NK-92 (cell line): ENCODE measurements around the gene MYO5B.

Source experiments
- DNase-seq: peaks from one replicate; lab custom pipeline; 2025; ENCODE audit not compliant: unreplicated experiment; lab: John Stamatoyannopoulos, UW

The MYO5B gene

GRCh38 chr18:50154420-50154819 lies 40.5 kb downstream of the MYO5B start:
- no peak for DNase-seq

- DNase-seq, result no peak
Observed at GRCh38 chr18:50152900-50153299, 42.0 kb downstream of the MYO5B start.

DNA sequence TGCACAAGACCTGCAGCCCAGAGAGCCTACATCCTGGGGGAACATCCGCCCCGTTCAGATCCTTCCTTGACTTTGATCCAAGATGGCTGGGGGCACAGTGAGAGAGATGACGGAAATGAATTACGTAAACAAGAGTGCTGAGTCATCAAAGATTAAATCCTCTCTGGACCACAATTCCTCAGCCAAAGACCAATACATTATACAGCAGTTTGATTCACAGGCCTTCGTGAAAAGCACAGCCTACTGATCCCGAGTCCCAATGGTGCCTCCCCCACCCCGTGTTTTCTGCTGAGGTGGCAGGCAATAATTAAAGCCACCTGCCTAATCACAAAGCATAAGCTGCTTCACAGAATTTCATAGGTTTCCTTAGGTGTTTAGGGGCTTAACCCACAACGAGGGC lies 43.0 kb downstream of the MYO5B start:
- DNase-seq, result no peak

DNA sequence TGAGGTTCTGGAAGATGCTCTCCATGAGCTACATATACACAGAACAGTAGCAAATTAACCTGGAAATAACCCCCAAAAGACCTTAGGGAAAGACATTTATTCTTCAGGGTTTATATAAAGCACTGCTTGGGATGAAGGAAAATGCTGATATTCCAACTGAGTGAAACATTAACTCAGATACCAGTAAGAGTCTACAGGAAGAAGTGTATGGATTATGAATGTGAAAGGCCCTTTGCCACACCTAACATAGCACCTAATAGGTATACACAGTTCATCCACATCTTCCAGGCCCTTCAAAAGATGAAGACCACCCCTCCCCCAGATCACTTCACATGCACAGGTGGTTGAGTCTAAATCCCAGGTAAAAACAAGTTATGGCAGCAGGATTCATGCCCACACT lies 50.4 kb downstream of the MYO5B start:
- DNase-seq, result no peak

- DNase-seq, result no peak
Observed at GRCh38 chr18:50143886-50144285, 51.1 kb downstream of the MYO5B start.

DNA sequence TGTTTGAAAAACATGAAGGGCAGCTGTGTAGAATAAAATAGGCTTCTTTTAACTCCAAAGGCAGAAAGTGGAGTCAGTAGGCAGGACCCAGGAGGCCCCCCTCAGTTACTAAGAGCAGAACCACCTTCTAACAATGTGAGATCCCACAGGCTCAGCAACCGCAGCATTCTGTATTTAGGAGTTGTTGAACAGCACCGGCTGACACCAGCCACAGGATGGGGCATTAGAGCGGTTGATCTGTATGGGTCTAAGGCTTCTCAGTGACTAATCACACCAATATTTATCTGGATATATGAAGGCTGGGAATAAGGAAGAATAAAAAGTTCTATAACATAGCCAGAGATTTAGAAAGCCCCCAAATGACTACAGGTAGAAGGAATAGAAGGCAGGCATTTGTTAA lies 51.7 kb downstream of the MYO5B start:
- no peak for DNase-seq

DNA sequence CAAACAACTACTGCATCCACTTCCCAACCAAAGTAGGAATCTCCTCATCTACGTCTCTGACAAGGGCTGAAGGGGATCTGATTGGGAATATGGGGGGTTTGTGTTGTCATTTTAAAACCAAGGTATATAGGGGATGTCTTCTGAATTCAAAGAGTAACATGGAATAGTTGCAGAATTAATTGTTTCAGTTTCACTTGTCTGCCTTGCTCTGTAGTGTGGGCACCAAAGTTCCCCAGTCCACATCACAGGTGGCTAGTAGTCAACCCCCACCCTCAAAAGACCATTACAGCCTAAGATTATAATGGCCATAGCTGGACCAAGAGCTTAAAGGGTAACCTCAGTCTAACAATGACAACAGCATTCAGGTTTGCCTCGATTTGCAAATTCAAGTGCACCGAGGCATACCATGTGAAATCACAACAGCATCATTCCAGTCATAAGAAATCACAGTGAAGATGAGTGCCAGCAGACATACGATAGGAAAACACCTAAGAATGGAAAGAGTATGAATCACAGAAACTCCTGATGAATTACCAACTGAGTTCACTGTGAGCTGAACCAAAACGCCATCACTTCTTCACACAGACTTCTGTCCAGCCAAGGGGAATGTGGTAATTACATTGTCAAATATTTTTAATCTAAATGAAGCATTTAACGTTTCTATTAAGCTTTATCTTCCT lies 52.4 kb downstream of the MYO5B start:
- DNase-seq, result no peak

- DNase-seq, result no peak
Observed at GRCh38 chr18:50138181-50139064, 56.5 kb downstream of the MYO5B start.

DNA sequence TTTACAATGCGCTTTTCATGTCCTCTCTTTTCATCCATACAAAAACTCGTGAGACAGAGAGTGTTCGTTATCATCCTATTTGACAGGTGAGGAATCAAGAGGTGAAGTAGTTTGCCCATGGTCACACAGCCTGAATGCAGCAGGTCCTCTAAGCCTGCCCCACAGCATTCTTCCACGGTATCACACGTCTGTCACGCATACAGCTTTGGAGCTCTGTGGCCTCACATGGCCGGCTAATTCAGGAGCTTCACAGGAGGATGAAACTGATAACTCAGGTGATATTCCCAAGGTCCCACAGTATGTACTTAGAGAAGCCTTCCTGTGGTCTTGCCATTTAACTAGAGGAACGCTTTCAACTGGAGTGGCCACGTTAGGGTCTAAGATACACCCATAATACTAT lies 59.0 kb downstream of the MYO5B start:
- DNase-seq, result no peak

GRCh38 chr18:50133526-50133925 lies 61.4 kb downstream of the MYO5B start:
- no peak for DNase-seq

- DNase-seq, result no peak
Observed at GRCh38 chr18:50131591-50131990, 63.4 kb downstream of the MYO5B start.

- DNase-seq, result no peak
Observed at GRCh38 chr18:50128506-50129271, 66.3 kb downstream of the MYO5B start.

- no peak for DNase-seq
Observed at GRCh38 chr18:50127516-50128210, 67.3 kb downstream of the MYO5B start.

DNA sequence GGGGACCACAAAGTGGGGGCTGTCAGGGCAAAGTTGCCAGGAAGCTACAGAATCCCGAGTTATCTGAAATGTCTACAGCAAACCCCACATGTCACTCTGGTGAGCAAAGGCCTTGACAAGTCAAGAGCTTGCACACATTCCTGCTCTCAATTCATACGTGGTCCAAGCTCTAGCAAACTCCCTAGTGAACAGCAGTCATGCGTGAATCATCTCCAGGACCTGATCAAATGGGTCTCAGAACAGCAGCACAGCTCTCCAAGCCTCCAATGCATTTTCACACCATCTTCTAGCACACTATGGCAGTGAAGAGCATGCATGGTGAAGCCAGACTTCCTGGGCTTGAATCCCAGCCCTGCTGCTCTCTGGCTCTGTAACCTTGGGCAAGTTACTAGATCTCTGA lies 68.5 kb downstream of the MYO5B start:
- DNase-seq, result no peak

- DNase-seq, result no peak
Observed at GRCh38 chr18:50125456-50125855, 69.5 kb downstream of the MYO5B start.

- DNase-seq, result no peak
Observed at GRCh38 chr18:50119296-50119695, 75.7 kb downstream of the MYO5B start.

DNA sequence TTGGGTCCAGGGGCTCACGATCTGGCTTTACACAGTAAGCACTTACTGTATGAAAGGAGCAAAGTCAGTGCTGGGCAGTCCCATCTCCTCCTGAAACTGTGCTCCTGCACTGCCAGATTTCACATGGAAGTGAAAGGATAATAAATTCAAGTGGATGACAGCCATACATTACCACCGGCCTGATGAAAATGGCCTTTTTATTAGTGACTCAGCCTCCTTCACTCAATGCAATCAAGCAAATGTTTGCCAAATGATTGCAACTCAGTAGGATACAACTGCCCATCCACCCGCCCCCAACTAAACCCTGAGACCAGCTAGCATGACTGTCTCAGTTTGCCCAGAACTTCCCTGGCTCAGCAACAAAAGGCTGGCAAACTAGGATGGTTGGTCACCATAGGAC lies 77.1 kb downstream of the MYO5B start:
- DNase-seq, result no peak

GRCh38 chr18:50115095-50115494 lies 79.9 kb downstream of the MYO5B start:
- no peak for DNase-seq

DNA sequence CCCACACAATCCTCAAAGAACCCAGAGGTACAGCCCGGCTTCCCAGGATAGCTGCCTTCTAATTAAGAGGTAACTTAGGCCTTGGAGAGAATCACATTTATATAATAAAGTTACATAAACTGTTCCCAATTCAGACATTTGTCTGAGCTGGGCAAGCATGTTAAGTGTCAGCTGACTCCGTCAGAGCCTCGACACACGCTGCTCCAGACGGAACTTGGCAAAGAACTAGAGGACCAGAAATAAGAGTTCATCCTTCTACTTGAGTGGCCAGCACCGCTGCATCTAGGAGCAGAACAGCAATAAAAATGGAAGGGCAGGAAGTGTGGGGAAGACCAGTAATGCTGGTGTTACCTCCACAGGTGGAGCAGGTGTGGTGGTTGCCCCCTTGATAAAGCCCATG lies 80.5 kb downstream of the MYO5B start:
- no peak for DNase-seq

DNA sequence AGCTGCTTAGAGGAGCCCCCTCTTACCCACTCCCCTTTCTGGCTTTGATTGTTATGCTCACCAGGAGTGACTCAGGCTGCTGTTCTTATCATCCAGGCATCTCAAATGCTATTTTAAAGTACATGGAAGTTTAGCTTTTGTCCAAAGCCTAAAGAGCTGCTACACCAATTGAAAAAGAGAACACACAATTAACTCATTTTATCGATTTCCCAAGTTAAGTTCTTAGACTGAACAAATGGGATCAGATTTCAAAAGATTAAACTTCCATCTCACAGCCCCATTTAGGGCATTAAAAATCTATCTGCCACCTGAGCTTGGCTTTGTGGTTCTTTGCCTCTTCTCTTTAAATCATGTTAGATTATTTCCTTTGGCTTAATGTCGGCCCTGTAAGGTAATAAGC lies 81.2 kb downstream of the MYO5B start:
- DNase-seq, result no peak

- DNase-seq, result no peak
Observed at GRCh38 chr18:50111398-50111797, 83.5 kb downstream of the MYO5B start.
